ENCODE results near the gene NBDY.
"Not testable (repeated sequence)": the region's sequence is repeated elsewhere in the genome, so short reads cannot be mapped to it uniquely, and the experiment has no call there.

Gene NBDY

GRCh38 chrX:56804867-56805266, 75.8 kb downstream of the NBDY start:
- Histone ChIP-seq H3K9me3 (ENCODE audit: insufficient read depth, low read length, severe bottlenecking) (no peaks in the 10 kb centered on the region), H3K79me2 (ENCODE audit: insufficient read depth, low read length) (peaks cover 44% of the 10 kb centered on the region; the same call in 1 of the 2 replicates), H3K9ac (ENCODE audit: low read depth, low read length) (no peak overlapping the region), H4K20me1 (ENCODE audit: insufficient read depth, low read length) (no peaks in the 10 kb centered on the region), H3K4me1 (ENCODE audit: insufficient read depth, low read length) (no peaks in the 10 kb centered on the region), H3K4me2 (ENCODE audit: insufficient read depth, low read length) (no peak overlapping the region), H3K36me3 (ENCODE audit: insufficient read depth, low read length) (peaks cover 24% of the 10 kb centered on the region), H3K27me3 (ENCODE audit: insufficient read depth, low read length, poor library complexity) (no peaks in the 10 kb centered on the region), H3K27ac (ENCODE audit: low read length) (no peak overlapping the region), H3K4me3 (ENCODE audit: low read depth in 1 of 2, low read length in 2 of 2) (no peak overlapping the region), H2AFZ (ENCODE audit: low read depth, low read length) (no peak overlapping the region)
- DNase-seq (no peak), ATAC-seq (ENCODE audit: insufficient read depth, low read depth) (no peak)
- TF ChIP-seq CTCF (IDR thresholded peaks at IDR 0.05; ENCODE audit: borderline replicate concordance, extremely low read depth, low read length, poor library complexity, severe bottlenecking) (no peak), EZH2 (IDR thresholded peaks at IDR 0.05; ENCODE audit: borderline replicate concordance, low read depth, low read length, severe bottlenecking) (no peak)

GRCh38 chrX:56805399-56805798, 76.4 kb downstream of the NBDY start:
- H3K27me3 ChIP-seq (ENCODE audit: insufficient read depth, low read length, poor library complexity), result no peaks in the 10 kb centered on the region
- no peak for DNase-seq
- H3K36me3 ChIP-seq (ENCODE audit: insufficient read depth, low read length), result peaks cover 24% of the 10 kb centered on the region
- no peak overlapping the region for H2AFZ ChIP-seq (ENCODE audit: low read depth, low read length)
- H3K27ac ChIP-seq (ENCODE audit: low read length), result no peak overlapping the region
- no peak for ATAC-seq (ENCODE audit: insufficient read depth, low read depth)
- no peak overlapping the region for H3K9ac ChIP-seq (ENCODE audit: low read depth, low read length)
- H3K9me3 ChIP-seq (ENCODE audit: insufficient read depth, low read length, severe bottlenecking), result no peaks in the 10 kb centered on the region
- TF ChIP-seq EZH2 (IDR thresholded peaks at IDR 0.05; ENCODE audit: borderline replicate concordance, low read depth, low read length, severe bottlenecking) (no peak), CTCF (IDR thresholded peaks at IDR 0.05; ENCODE audit: borderline replicate concordance, extremely low read depth, low read length, poor library complexity, severe bottlenecking) (no peak)
- H3K4me1 ChIP-seq (ENCODE audit: insufficient read depth, low read length), result no peaks in the 10 kb centered on the region
- no peaks in the 10 kb centered on the region for H4K20me1 ChIP-seq (ENCODE audit: insufficient read depth, low read length)
- no peak overlapping the region for H3K4me3 ChIP-seq (ENCODE audit: low read depth in 1 of 2, low read length in 2 of 2)
- H3K4me2 ChIP-seq (ENCODE audit: insufficient read depth, low read length), result no peak overlapping the region
- peaks cover 41% of the 10 kb centered on the region; the same call in 1 of the 2 replicates for H3K79me2 ChIP-seq (ENCODE audit: insufficient read depth, low read length)

GRCh38 chrX:56806176-56806575, 77.1 kb downstream of the NBDY start:
- H3K36me3 ChIP-seq (ENCODE audit: insufficient read depth, low read length), result peaks cover 21% of the 10 kb centered on the region
- not testable (repeated sequence) for H2AFZ ChIP-seq (ENCODE audit: low read depth, low read length); H3K4me1 ChIP-seq (ENCODE audit: insufficient read depth, low read length); H3K9ac ChIP-seq (ENCODE audit: low read depth, low read length); H3K27me3 ChIP-seq (ENCODE audit: insufficient read depth, low read length, poor library complexity); H3K4me3 ChIP-seq (ENCODE audit: low read depth in 1 of 2, low read length in 2 of 2); H4K20me1 ChIP-seq (ENCODE audit: insufficient read depth, low read length); H3K4me2 ChIP-seq (ENCODE audit: insufficient read depth, low read length); DNase-seq; ATAC-seq (ENCODE audit: insufficient read depth, low read depth); H3K9me3 ChIP-seq (ENCODE audit: insufficient read depth, low read length, severe bottlenecking); H3K27ac ChIP-seq (ENCODE audit: low read length)
- H3K79me2 ChIP-seq (ENCODE audit: insufficient read depth, low read length), result peaks cover 43% of the 10 kb centered on the region

GRCh38 chrX:56811599-56811998, 82.6 kb downstream of the NBDY start:
- no peaks in the 10 kb centered on the region for H3K27me3 ChIP-seq (ENCODE audit: insufficient read depth, low read length, poor library complexity)
- H3K27ac ChIP-seq (ENCODE audit: low read length), result peak overlapping the region; percentile 63
- H3K9ac ChIP-seq (ENCODE audit: low read depth, low read length), result peak overlapping the region; percentile 54; the same call in 1 of the 2 replicates
- DNase-seq (no peak), ATAC-seq (ENCODE audit: insufficient read depth, low read depth) (no peak)
- H4K20me1 ChIP-seq (ENCODE audit: insufficient read depth, low read length), result no peaks in the 10 kb centered on the region
- H2AFZ ChIP-seq (ENCODE audit: low read depth, low read length), result no peak overlapping the region
- peaks cover 39% of the 10 kb centered on the region for H3K4me1 ChIP-seq (ENCODE audit: insufficient read depth, low read length)
- no peaks in the 10 kb centered on the region; the same call in 1 of the 2 replicates for H3K36me3 ChIP-seq (ENCODE audit: insufficient read depth, low read length)
- H3K4me2 ChIP-seq (ENCODE audit: insufficient read depth, low read length), result peak overlapping the region; percentile 90
- peak overlapping the region in 1 of 2 experiments; percentile 65; a peak in 2 of 4 replicates for H3K4me3 ChIP-seq (ENCODE audit: low read depth in 1 of 2, low read length in 2 of 2)
- H3K9me3 ChIP-seq (ENCODE audit: insufficient read depth, low read length, severe bottlenecking), result no peaks in the 10 kb centered on the region
- H3K79me2 ChIP-seq (ENCODE audit: insufficient read depth, low read length), result peaks cover 44% of the 10 kb centered on the region
- TF ChIP-seq EZH2 (IDR thresholded peaks at IDR 0.05; ENCODE audit: borderline replicate concordance, low read depth, low read length, severe bottlenecking), result no peak

All from DND-41 (cell line).